GM21528 (cell line): ENCODE data around the gene GPC1.
A peak's percentile ranks its signal among the peaks of the same experiment; 100 is the strongest.

Experiments
- ATAC-seq: cut with Tn5 transposase; IDR thresholded peaks from one replicate; pipeline ENCODE4 v1.9.1; 2021; ENCODE audit warnings: mild to moderate bottlenecking, moderate library complexity; ENCODE audit not compliant: unreplicated experiment, low FRiP score

The GPC1 gene

GRCh38 chr2:240508832-240509545 lies 73.5 kb downstream of the GPC1 start:
- ATAC-seq = no peak

DNA sequence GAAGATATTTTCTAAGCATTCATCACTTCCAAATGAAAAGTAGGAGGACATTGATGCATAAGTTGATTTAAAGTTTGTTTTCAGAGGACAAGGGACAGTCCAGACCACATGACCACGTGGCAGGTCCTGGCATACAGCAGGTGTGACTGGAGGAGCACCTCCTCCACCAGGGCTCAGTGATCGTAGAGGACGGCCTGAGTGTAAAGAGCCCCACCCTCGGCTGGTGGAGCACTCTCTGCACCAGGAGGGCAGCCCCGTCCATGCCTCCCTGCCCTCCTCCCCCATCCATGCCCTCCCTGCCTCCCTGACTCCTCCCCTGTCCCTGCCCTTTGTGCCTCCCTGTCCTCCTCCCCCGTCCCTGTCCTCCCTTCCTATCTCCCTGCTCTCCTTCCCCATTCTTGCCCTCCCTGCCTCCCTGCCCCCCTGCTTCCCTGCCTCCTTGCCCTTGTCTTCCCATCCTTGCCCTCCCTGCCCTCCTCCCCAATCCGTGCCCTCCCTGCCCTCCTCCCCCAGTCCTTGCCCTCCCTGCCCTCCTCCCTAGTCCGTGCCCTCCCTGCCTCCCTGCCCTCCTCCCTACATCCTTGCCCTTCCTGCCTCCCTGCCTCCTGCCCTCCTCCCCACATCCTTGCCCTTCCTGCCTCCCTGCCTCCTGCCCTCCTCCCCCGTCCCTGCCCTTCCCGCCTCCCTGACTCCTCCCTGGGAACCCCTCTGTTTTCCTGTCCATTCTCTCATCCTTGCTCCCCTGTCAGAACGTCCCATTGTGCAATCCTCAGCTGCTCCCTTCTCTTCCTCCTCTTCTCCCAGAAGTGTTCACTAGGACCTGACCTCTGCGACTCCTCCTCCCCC lies 74.4 kb downstream of the GPC1 start:
- ATAC-seq = no peak

GRCh38 chr2:240510513-240511210 lies 75.2 kb downstream of the GPC1 start:
- no peak for ATAC-seq

- no peak for ATAC-seq
Measured at GRCh38 chr2:240511351-240512108, 76.1 kb downstream of the GPC1 start.

DNA sequence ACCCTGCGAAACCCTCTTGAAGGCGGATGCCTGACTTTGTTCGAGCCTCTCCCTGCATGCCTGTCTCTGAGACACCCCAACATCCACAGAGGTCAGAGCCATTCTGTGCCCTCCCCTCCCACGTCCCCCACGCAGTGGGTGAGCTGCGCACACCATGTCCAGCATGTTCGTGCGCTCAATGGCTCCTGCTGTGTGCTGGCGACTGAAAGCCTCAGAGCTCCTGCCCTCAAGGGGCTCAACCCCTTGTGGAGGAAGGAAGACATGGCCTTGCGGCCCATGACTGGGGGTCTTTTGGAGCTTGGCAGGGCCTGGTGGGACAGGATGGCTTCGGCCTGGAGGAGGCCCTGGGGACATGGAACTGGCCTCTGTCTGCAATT lies 76.6 kb downstream of the GPC1 start:
- ATAC-seq = no peak

- ATAC-seq = no peak
Measured at GRCh38 chr2:240512666-240513535, 77.4 kb downstream of the GPC1 start.

DNA sequence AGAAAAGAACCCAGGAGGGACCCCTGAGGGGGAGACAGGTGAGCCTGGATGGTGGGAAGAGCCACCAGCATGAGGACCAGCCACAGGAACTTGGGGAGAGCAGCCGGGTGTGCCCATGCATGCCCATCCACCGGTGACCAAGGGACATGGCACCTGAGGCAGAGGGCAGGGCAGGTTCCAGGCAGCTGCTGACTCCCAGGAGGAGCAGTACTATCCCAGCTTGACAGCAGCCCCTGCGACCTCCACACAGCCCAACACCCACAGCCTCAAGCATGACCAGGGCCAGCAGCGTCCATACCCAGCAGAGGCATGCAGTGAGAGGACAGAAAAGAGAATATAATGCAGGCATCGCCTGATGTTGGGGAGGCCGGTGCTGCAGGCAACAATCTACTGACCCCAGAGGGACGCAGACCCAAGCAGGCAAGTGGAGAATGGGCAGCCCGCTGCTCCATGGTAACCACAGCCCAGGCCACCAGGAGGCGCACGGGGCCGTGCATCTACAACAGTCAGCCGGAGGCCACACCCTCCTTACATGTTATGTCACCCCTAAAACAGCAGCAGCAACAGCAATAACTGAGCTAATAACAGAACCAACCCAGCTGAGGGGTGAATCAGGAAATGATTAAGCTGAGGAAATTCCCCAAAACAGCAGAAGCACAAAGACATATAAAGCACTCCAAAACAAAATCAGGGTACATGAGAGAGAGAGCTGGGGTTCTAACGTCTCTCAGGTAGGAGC lies 78.3 kb downstream of the GPC1 start:
- ATAC-seq = peak; percentile 80

- ATAC-seq = no peak
Measured at GRCh38 chr2:240514631-240515030, 79.2 kb downstream of the GPC1 start.

GRCh38 chr2:240517342-240517741 lies 81.9 kb downstream of the GPC1 start:
- no peak for ATAC-seq
